GM15510 (cell line): ENCODE results near the gene RYR1.

Experiments
- POLR2A ChIP-seq: IDR thresholded peaks from 3 replicates; pipeline ENCODE4 v1.6.1; 2011; ENCODE audit warnings: borderline replicate concordance; ENCODE audit not compliant: insufficient read length; ENCODE audit errors: extremely low read depth

The RYR1 gene

DNA sequence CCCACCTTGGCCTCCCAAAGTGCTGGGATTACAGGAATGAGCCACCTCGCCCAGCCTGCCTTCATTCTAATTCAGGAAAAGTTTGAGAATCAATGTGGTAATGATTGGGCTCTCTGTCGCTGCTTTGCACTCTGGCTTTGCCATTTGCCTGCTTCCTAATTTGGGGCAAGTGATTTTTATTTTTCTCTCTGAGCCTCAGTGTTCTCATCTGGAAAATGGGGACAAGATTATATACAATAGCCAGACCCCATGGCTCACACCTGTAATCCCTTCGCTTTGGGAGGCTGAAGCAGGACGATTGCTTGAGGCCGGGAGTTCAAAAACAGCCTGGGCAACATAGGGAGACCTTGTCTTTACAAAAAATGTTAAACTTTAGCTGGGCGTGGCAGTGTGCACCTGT, 3.8 kb downstream of the RYR1 start:
- no peak for TF ChIP-seq POLR2A

DNA sequence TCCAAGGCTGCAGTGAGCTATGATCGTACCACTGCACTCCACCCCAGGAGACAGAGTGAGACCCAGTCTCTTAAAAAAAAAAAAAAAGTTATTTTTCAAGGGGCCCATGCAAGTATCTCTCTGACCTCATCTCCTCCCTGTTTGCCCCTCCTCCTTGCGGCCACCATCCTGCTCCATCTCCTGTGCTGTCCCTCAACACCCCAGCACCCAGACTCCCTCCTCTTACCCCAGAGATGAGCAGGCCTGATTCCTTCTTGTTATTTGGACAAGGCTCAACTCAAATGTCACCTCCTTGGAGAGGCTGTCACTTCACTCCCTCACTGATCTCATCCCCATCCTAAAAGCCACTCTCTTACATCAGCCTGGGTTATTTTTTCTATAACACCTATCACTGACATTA, 4.4 kb downstream of the RYR1 start:
- no peak for TF ChIP-seq POLR2A

DNA sequence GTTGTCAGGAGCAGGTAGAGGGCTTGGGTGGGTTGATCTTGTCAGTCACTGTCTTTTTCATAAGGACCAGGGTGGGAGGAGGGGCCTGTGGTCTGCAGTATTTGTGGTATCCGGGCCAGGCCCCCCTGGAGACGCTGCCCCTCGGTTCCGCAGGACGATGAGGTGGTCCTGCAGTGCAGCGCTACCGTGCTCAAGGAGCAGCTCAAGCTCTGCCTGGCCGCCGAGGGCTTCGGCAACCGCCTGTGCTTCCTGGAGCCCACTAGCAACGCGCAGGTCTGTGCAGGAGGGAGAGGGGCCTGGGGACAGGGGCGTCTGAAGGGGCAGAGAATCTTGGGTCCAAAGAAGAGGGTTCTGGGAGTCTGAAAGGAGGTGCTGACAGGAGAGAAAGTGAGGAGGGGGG, 7.1 kb downstream of the RYR1 start:
- no peak for TF ChIP-seq POLR2A

DNA sequence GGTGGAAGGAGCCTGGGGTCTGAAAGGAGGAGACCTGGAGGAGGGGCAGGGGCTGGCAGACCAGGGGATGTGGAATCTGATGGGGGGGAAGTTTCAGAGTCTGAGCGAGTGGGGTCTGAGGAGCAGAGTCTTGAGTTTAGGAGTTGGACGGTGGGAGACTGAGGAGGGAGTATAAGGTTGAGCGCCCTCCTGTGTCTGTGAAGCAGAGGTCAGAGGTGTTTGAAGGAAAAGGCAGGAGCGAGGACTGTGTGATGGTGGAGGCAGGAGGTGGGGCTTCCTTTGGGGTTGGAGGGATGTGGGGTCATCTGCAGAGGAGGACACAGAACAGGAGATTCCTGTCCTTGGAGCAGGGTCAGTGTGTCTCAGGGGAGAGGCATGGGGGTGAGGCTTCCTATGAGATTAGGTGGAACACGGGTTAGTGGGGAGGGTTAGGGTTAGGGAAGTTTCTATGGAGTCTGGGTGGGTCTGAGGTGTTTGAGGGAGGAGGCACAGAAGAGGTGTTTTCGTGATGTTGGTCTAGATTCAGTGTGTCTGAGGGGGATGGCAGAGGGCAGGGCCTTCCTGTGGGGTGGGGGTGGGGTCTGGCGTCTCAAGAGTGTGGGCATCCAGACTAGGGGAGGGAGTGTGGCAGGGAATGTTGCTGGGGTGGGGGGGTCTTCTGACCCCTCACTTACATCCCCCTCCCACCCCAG, 8.3 kb downstream of the RYR1 start:
- TF ChIP-seq POLR2A, result no peak

DNA sequence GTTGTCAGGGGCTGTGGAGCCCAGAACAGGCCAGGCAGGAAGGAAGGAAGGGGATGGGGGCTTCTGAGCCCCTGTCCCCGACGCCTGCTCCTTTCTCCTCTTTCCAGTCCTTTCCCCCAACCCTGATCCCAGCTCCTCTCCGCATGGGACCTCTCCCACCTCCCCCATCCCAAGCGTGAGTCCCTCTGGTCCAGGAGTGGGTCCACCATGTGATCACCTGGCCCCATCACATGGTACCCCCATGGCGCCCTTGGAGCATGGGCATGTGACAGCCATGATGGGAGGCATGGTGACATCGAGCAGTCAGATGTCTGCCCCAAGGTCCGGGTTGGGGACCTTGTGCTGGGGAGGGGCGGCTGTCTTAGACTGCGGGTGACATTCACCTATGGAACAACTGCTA, 9.2 kb downstream of the RYR1 start:
- TF ChIP-seq POLR2A, result no peak

DNA sequence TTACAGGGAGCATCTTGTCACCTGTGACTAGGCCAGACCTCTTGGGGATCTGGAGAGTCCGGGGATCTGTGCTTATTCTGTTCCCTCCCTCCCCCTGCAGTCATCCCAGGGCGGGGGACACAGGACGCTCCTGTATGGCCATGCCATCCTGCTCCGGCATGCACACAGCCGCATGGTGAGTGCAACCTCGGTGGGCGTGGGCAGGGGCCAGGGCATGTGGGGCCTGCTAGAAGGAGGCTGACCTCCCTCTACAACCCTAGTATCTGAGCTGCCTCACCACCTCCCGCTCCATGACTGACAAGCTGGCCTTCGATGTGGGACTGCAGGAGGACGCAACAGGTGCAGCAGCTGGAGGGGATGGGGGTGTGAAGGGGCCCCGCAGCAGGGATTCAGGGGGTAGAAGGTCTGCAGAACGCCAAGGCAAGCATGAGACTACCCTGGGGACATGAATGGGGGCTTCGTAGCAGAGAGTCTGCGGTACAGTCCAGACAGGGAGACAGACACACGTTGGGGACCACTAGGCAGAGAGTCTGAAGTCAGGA, 10.0 kb downstream of the RYR1 start:
- no peak for TF ChIP-seq POLR2A

DNA sequence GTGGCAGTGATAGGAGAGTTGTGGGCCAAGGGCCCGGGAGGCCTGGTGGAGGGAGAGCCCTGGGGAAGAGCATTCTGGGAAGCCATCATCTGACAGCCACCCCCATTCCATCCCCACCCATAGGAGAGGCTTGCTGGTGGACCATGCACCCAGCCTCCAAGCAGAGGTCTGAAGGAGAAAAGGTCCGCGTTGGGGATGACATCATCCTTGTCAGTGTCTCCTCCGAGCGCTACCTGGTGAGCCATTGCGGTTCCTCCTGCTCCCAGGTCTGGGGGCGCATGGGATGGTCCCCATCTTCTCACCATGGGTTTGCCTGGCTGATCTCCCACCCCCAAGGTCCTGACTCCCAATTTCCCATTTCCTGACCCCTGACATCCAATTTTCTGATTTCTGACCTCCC, 10.5 kb downstream of the RYR1 start:
- no peak for TF ChIP-seq POLR2A

DNA sequence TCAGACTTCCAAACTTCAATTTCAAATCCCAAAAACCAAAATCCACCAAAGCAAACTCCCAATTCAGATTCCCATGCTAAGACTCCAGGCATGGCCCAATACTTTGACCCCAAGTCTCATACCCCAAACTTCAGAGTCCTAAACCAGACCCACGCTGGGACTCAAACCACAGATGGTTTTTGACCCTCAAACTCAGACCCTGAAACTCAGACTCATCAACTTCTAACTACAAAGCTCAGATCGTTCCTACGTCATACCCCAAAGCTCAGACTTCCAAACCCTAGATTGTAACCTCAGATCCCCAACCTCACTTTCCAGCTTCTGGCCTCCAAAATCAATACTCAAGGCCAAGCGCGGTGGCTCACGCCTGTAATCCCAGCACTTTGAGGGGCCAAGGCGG, 11.9 kb downstream of the RYR1 start:
- no peak for TF ChIP-seq POLR2A

DNA sequence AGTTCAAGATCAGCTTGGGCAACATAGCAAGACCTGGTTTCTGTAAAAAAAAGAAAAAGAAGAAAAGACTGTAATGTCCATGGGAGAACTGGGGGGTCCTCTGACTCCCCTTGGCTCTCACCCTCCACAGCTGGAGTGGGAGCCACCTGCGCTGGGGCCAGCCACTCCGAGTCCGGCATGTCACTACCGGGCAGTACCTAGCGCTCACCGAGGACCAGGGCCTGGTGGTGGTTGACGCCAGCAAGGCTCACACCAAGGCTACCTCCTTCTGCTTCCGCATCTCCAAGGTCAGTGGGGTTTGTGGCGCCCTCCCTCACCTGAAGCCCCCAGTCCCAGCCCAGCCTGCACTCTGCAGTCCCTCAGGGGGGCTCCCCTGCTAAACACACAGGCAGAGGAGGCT, 14.7 kb downstream of the RYR1 start:
- no peak for TF ChIP-seq POLR2A

DNA sequence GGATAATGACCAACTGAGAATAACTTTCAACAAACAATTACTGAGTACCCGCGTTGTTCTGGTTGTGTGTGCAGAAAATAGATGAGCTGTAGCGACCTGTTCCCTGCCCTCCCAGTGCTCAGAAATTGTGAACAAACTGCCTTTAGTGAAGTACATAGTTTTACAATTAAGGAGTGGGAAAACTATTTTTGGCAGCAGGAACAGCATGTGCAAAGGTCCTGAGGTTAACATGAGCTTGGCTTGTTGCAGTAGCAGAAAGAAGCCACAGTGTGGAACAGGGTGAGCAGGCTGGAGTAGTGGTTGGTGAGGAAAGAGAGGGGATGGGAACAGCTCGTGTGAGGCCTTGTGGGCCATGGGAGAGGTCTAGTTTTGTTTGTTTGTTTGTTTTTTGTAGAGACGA, 16.0 kb downstream of the RYR1 start:
- TF ChIP-seq POLR2A, result no peak

DNA sequence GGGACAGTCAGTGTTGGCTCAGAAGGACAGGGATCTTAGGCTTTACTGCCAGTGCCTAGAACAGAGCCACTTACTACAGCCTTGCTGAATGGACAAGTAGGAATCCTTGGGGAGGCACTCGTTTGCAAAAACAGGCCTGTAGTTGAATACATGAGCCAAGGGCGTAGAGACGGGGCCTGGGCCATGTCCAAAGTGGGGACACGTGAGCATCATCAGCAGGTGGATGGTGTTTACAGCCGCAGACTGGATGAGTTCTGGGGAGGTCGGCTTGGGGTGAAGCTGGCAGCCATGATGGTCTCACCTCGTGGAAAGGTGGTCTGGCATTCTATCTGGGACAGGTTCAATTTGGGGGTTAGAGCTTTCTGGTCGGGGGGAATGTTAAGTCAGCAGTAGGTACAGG, 17.5 kb downstream of the RYR1 start:
- no peak for TF ChIP-seq POLR2A

DNA sequence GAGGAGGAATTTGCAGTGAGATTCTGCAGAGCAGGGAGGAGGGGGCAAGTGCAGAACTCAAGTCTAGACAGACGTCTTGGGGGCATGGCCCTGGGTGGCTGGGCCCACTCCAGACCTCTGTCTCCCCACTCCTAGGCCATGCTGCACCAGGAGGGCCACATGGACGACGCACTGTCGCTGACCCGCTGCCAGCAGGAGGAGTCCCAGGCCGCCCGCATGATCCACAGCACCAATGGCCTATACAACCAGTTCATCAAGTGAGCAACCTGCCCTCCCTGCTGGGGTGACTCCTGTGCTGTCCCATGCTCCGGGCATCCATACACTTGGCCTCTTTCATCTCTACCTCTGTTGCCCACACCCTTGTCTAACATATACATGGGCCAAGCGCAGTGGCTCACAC, 18.1 kb downstream of the RYR1 start:
- TF ChIP-seq POLR2A, result no peak

DNA sequence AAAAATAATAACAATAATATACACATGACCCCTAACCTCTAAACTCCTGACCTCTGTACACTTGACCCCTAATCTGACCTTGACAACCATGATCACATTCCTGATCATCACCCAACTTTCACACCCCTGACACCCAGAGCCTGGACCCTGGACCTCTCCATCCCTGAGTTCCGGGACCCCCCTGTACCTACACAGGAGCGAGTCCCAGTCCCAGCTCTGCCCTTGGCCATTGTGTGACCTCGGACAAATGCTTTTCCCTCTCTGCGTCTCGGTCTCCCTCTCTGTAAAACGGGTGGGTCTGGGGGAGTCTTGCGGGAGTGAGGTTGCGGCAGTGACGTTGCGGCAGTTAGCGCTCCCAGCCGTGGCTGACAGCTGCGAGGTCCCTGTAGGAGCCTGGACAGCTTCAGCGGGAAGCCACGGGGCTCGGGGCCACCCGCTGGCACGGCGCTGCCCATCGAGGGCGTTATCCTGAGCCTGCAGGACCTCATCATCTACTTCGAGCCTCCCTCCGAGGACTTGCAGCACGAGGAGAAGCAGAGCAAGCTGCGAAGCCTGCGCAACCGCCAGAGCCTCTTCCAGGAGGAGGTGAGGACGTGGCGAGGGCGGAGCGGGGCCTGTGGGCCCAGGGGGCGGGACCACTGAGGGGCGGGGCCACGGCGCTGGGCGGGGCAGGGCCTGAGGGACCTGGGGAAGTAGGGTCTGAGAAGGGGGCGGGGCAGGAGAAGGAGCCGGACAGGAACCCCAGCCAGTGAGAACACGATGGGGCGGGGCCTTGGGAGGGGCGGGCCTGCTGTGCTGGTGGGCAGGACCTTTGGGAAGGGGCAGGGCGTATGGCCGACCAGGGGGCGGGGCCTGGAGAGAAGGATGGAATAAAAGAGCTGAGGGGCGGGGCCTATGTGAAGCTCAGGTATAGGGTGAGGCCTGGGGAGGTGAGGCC, 19.2 kb downstream of the RYR1 start:
- TF ChIP-seq POLR2A, result no peak

DNA sequence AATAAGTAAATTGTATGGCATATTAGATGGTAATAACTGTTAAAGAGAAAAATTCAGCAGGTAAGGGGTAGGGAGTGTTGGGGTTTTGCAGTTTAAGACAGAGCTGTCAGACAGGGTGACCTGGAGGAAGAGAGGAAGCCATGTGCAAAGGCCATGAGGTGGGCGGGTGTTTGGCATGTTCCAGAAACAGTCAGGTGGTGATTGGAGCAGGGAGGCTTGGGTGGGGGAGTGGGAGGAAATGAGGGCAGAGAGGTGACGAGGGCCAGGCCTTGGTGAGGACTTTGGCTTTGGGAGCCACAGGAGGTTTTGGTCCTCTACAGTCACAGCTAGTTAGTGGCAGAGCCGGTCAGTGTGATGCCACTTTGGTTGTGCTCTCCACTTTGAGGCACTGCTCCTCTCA, 20.1 kb downstream of the RYR1 start:
- no peak for TF ChIP-seq POLR2A

DNA sequence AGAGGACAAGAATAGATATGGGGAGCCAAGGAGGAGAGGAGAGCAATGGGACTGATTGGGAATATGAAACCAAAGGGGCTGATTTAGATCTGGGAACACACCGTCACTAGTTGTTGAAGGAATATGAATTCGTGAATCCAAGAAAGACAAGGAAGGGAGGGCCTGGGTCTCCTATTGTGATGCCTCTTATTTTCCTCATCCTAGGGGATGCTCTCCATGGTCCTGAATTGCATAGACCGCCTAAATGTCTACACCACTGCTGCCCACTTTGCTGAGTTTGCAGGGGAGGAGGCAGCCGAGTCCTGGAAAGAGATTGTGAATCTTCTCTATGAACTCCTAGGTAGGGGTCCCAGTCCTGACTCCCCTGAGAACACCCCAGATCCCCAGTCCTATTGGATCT, 21.5 kb downstream of the RYR1 start:
- TF ChIP-seq POLR2A, result no peak

DNA sequence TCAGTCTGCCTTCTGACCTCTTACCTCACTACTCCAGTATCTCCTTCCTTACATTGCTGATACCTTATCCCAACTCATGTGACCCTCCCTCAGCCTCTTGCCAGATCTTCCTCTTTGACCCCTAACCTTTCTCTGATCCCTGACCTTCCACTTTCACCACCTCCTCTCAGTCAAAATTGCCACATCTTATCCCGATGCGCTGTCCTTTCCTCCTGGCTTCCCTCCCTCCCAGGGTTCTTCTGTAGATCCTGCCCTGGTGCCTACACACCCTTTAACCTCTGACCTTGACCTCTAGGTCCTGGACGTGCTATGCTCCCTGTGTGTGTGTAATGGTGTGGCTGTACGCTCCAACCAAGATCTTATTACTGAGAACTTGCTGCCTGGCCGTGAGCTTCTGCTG, 23.7 kb downstream of the RYR1 start:
- TF ChIP-seq POLR2A, result no peak

DNA sequence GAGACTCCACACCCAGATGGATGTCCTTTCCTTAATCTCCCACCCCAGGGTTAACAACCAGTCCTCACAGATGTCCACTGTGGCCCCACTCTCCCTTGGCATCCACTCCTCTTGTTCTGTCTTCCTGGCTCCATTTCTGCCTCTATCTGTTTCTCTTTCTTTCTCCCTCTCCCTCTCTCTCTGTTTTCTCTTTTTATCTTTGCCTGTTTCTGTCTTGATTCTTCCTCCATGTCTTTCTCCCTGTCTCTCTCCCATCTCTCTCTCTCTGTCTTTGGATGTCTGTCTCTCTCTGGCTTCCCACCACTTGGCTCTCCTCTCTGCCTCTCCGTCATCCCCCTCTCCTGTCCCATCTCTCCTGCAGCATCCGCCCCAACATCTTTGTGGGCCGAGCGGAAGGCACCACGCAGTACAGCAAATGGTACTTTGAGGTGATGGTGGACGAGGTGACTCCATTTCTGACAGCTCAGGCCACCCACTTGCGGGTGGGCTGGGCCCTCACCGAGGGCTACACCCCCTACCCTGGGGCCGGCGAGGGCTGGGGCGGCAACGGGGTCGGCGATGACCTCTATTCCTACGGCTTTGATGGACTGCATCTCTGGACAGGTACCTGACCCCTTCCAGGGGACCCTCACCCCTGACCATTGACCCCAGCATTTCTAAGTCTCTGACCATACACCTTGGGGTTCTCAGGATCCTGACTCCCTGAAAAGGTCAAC, 24.4 kb downstream of the RYR1 start:
- TF ChIP-seq POLR2A, result no peak
